HepG2 (cell line): Measurements from ENCODE around the gene OCLN. TPM values are rescaled to one million over a fixed set of nuclear protein-coding genes. Genes with fewer than 3 reads are reported as not detected.
A peak's percentile ranks its signal among the peaks of the same experiment; 100 is the strongest.

Experiments
- ATF2 ChIP-seq: sonication (generic); formaldehyde crosslinking; IDR thresholded peaks from 2 replicates; pipeline ENCODE4 v1.4.0; 2020; ENCODE audit warnings: missing genetic modification reagents
- BRF2 ChIP-seq: sonication (generic); formaldehyde crosslinking; IDR thresholded peaks from 2 replicates; pipeline ENCODE4 v1.8.1; 2022; ENCODE audit warnings: mild to moderate bottlenecking, missing genetic modification reagents
- KAT8 ChIP-seq: IDR thresholded peaks from 2 replicates; pipeline ENCODE4 v1.6.1; 2016; ENCODE audit warnings: missing genetic modification reagents, missing compliant biosample characterization
- MZF1 ChIP-seq: sonication (generic); formaldehyde crosslinking; IDR thresholded peaks from 2 replicates; pipeline ENCODE4 v1.8.1; 2023; ENCODE audit warnings: mild to moderate bottlenecking, missing genetic modification reagents, borderline replicate concordance
- NFE2L1 ChIP-seq: sonication (generic); formaldehyde crosslinking; IDR thresholded peaks from 2 replicates; pipeline ENCODE4 v1.4.0; 2020; ENCODE audit warnings: missing genetic modification reagents, mild to moderate bottlenecking, borderline replicate concordance
- NFIC ChIP-seq: IDR thresholded peaks from 2 replicates; pipeline ENCODE4 v1.6.1; 2012; ENCODE audit warnings: mild to moderate bottlenecking, low read length, inconsistent platforms
- PRPF4 ChIP-seq: fragments of 200-400 bp; formaldehyde crosslinking; IDR thresholded peaks from 2 replicates; pipeline ENCODE4 v1.6.1; 2016; ENCODE audit warnings: low read length, low read depth; ENCODE audit not compliant: poor library complexity, severe bottlenecking
- SATB2 ChIP-seq: sonication (generic); formaldehyde crosslinking; IDR thresholded peaks from 2 replicates; pipeline ENCODE4 v1.5.0; 2020; ENCODE audit warnings: missing genetic modification reagents
- SMAD9 ChIP-seq: sonication (generic); formaldehyde crosslinking; IDR thresholded peaks from 2 replicates; pipeline ENCODE4 v1.5.1; 2020; ENCODE audit warnings: mild to moderate bottlenecking, missing genetic modification reagents
- ZNF253 ChIP-seq: sonication (generic); formaldehyde crosslinking; IDR thresholded peaks from 2 replicates; pipeline ENCODE4 v1.8.0; 2022; ENCODE audit warnings: mild to moderate bottlenecking, missing genetic modification reagents, borderline replicate concordance
- ZNF281 ChIP-seq: sonication (generic); formaldehyde crosslinking; IDR thresholded peaks from 2 replicates; pipeline ENCODE4 v1.4.0; 2020; ENCODE audit warnings: missing genetic modification reagents, borderline replicate concordance
- ZNF574 ChIP-seq: sonication (generic); formaldehyde crosslinking; IDR thresholded peaks from 2 replicates; pipeline ENCODE4 v1.4.0; 2020; ENCODE audit warnings: missing genetic modification reagents
- ZNF777 ChIP-seq: sonication (generic); formaldehyde crosslinking; IDR thresholded peaks from 2 replicates; pipeline ENCODE4 v1.4.0; 2020; ENCODE audit warnings: missing genetic modification reagents
- polyA plus RNA-seq, 8 experiments: library from polyadenylated mRNA; depleted of rRNA in 3 of 8; stranded (reverse) in 7 of 8; unstranded in 1 of 8; fragments of >200 nt; fragmentation: Illumina TruSeq in 4 of 8; extraction: Trizol in 4 of 8; gene quantifications; 2 replicates each; pipeline versions ENCODE4 v1.2.1 to v1.2.3, GENCODE V29; 2011 to 2016; ENCODE audit warnings: low read depth in 4 of 8, missing spikeins in 1 of 8, mixed read lengths in 1 of 8; ENCODE audit not compliant: insufficient read depth in 1 of 8
- total RNA-seq, 5 experiments: library from RNA; depleted of rRNA; stranded (reverse); fragments of >200 nt; fragmentation: Illumina TruSeq; extraction: Trizol; gene quantifications; 2 replicates each; pipeline ENCODE4 v1.2.3, GENCODE V29; 2016; ENCODE audit warnings: low read depth in 1 of 5
- TF ChIP-seq, protein P1 (sequence below): sonication (generic); formaldehyde crosslinking; IDR thresholded peaks from 2 replicates; pipeline ENCODE4 v1.4.0; 2020; ENCODE audit warnings: mild to moderate bottlenecking, missing genetic modification reagents
- TF ChIP-seq, protein P2 (sequence below): sonication (generic); formaldehyde crosslinking; IDR thresholded peaks from 2 replicates; pipeline ENCODE4 v1.8.1; 2023; ENCODE audit warnings: mild to moderate bottlenecking, missing genetic modification reagents, borderline replicate concordance

Gene OCLN
- total and polyA plus RNA-seq, 2 of the 13 experiments (the other 11 are each of a cell fraction or from before 2014, with no cell fraction given): 24.1 to 34.8 TPM

DNA sequence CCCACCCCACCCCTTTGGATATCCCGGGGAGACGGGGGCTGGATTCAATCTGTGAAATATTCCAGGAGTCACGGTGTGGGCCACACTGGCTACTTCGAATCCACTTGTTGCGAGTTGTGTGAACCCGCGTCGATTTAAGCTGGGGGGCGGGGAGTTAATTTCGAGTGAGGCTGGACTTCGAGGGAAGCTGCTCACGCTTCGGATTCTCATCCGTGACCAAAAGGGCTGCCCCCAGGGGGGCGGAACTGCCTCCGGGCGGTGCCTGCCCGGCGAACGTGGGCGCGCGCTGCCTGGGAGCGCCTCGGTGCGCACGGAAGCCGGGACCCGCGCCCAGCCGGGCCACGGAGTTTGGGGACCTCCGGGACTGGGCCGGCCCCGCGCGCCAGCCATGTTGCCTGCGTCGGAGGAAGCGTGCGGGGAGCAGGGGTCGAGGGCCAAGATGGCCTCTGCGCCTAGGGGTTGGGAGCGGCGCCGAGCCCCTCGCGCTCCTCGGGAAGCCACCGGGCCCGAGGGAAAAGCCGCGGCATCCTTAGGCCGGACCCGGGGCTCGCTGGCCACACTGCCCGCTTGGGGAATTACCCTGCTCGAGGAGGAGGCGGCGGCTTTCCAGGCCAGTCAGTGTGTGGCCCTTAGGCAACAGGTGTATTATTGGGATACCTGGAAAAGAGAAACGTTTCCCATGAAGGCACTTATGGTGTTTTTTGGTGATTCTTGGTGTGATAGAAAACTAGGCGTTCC lies 975 bp downstream of the OCLN start (continued):
- 0 out of 2 replicates have a peak, but pooled peaks have one; percentile 19 for TF ChIP-seq ZNF281 (CRISPR knock-in tag)
- 0 out of 2 replicates have a peak, but pooled peaks have one; percentile 43 for TF ChIP-seq ZNF253 (CRISPR knock-in tag)
- TF ChIP-seq SMAD9 (CRISPR knock-in tag): no peak
- TF ChIP-seq ZNF777 (CRISPR knock-in tag): peak; percentile 55
- peak; percentile 43 for TF ChIP-seq ZNF574 (CRISPR knock-in tag)
- TF ChIP-seq, protein P1, sequence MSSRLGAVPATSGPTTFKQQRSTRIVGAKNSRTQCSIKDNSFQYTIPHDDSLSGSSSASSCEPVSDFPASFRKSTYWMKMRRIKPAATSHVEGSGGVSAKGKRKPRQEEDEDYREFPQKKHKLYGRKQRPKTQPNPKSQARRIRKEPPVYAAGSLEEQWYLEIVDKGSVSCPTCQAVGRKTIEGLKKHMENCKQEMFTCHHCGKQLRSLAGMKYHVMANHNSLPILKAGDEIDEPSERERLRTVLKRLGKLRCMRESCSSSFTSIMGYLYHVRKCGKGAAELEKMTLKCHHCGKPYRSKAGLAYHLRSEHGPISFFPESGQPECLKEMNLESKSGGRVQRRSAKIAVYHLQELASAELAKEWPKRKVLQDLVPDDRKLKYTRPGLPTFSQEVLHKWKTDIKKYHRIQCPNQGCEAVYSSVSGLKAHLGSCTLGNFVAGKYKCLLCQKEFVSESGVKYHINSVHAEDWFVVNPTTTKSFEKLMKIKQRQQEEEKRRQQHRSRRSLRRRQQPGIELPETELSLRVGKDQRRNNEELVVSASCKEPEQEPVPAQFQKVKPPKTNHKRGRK (CRISPR knock-in tag): no peak
- no peak for TF ChIP-seq NFIC
- TF ChIP-seq KAT8 (CRISPR knock-in tag): 0 out of 2 replicates have a peak, but pooled peaks have one; percentile 30
- TF ChIP-seq PRPF4: no peak
- no peak; the same call in 1 of the 2 replicates for TF ChIP-seq MZF1 (CRISPR knock-in tag)
- TF ChIP-seq, protein P2, sequence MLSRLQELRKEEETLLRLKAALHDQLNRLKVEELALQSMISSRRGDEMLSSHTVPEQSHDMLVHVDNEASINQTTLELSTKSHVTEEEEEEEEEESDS (CRISPR knock-in tag): 0 out of 2 replicates have a peak, but pooled peaks have one; percentile 38
- no peak for TF ChIP-seq ATF2
- peak; percentile 73; the same call in 1 of the 2 replicates for TF ChIP-seq SATB2
- no peak for TF ChIP-seq NFE2L1 (CRISPR knock-in tag)
- TF ChIP-seq BRF2 (CRISPR knock-in tag): no peak
